Activated CD8-positive, alpha-beta memory T cell treated with anti-CD3 and anti-CD28 coated beads for 36 hours (primary cell): ENCODE data around the gene DUS2. TPM values are rescaled to one million over a fixed set of nuclear protein-coding genes. Genes with fewer than 3 reads are reported as not detected.
"Not testable (repeated sequence)": the region's sequence is repeated elsewhere in the genome, so short reads cannot be mapped to it uniquely, and the experiment has no call there.

Source experiments
- CTCF ChIA-PET: fragments of 350-600 bp; sonication (Branson Sonifier 250); formaldehyde crosslinking; loops from one replicate; lab custom pipeline; 2021; ENCODE audit warnings: antibody characterized with exemption; lab: Charles Lee
- POLR2A ChIA-PET: fragments of 350-600 bp; sonication (Branson Sonifier 250); formaldehyde crosslinking; loops from one replicate; lab custom pipeline; 2021; ENCODE audit warnings: antibody characterized with exemption; lab: Charles Lee
- total RNA-seq, 2 experiments: library from RNA; stranded (reverse); gene quantifications; one replicate each; pipeline ENCODE4 v1.2.3, GENCODE V29; 2021

DUS2 gene
- total RNA-seq, 2 experiments from 2014 or later: 37.1 to 40.3 TPM

DNA sequence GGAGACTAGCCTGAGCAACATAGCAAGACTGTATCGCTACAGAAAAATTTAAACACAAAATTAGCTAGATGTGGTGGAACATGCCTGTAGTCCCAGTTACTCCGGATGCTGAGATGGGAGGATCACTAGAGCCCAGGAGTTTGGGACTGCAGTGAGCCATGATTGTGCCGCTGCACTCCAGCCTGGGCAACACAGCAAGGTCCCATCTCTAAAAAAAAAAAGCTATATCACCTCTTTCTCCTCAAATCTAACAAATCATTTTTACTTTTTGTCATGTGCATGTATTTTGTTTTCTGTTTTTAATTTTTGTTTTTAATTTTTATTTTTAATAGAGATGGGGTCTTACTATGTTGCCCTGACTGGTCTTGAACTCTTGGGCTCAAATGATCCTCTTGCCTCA is 5.9 kb downstream of the DUS2 start:
- ChIA-PET CTCF (interaction anchor here (1.0 kb wide), 1 partner anchor 12 kb away, joined by 3 read pairs; no protein-coding TSS in a partner anchor), POLR2A (no interaction called here)

GRCh38 chr16:68030108-68030507 is 7.0 kb downstream of the DUS2 start:
- CTCF ChIA-PET: interaction anchor here (1.0 kb wide), 1 partner anchor 11 kb away, joined by 3 read pairs; no protein-coding TSS in a partner anchor
- POLR2A ChIA-PET: not testable (repeated sequence)

- POLR2A ChIA-PET: interaction anchor here (0.8 kb wide), 1 partner anchor 148 kb away, joined by 3 read pairs; no protein-coding TSS in a partner anchor
- CTCF ChIA-PET: no interaction called here
Measured at GRCh38 chr16:68031951-68032350, 8.9 kb downstream of the DUS2 start.

DNA sequence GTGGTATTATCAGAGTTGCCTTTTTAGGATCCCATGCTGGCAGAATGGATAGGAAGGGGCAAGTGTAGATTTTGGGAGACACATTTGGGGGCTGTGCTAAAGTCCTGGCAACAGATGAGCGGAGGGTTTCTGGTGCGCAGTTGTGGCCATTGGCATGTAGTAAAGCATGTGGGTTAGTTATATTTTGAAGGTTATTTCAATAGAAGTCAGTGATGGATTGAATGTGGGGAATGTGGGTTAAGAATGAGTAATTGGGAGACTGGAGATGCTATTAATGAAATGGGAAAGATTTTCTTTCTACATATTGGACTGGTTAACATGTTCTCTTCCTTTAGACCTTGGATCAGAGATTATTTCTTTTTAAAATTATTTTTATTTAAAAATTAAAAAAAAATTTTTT is 10.0 kb downstream of the DUS2 start:
- ChIA-PET CTCF (interaction anchor here (0.6 kb wide), 1 partner anchor 706 kb away, joined by 3 read pairs; the partner anchor contains the start of genes KCTD19 and LRRC36), POLR2A (no interaction called here)

- POLR2A ChIA-PET: no interaction called here
- CTCF ChIA-PET: no interaction called here
Measured at GRCh38 chr16:68035227-68035626, 12.1 kb downstream of the DUS2 start.

GRCh38 chr16:68037841-68038597 is 14.9 kb downstream of the DUS2 start:
- POLR2A ChIA-PET: no interaction called here
- CTCF ChIA-PET: interaction anchor here (0.5 kb wide), 1 partner anchor 75 kb away, joined by 3 read pairs; no protein-coding TSS in a partner anchor

DNA sequence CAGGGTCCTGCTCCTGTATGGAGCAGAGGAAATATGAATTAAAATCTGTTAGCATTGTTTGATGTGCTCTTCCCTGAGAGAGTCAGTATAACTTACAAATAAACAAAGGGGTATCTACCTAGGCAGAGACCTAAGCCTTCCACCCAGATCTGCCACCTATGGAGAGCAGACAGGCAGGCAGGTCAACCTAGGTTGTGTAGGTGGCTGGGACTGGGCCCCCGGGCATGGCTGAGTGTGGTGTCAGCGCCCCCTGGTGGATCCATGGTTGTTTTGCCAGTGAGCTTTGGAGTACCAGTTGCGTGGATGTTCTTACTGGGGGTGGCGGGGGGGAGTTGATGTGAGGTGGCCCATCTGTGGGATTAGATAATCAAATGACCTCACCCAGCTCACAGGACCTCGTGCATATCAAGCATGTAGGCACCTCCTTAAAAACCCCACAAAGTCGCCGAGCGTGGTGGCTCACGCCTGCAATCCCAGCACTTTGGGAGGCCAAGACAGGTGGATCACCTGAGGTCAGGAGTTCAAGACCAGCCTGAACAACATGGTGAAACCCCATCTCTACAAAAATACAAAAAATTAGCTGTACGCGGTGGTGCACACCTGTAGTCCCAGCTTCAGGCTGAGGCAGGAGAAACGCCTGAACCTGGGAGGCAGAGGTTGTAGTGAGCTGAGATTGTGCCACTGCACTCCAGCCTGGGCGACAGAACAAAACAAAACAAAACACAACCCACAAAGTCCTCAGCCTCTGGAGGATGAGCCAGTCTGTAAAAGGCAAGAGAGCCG is 17.6 kb downstream of the DUS2 start:
- CTCF ChIA-PET: interaction anchor here (0.6 to 1.7 kb wide), 35 partner anchors 11 to 758 kb away, joined by 3 to 13 read pairs (median 4); partner anchors contain the start of genes DDX28, DPEP2NB, DUS2 and PSMB10

DNA sequence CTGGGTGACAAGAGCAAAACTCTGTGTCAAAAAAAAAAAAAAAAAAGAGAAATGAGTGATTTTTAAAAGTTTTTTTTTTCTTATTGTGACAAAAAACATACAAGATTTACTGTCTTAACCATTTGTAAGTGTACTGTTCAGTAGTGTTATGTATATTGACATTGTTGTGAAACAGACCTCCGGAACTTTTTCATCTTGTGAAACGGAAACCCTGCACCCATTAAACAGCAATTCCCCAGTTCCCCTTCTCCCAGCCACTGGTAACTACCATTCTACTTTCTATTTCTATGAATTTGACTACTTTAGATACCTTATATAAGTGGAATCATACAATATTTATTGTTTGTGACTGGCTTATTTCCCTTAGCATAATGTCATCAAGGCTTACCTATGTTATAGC is 18.7 kb downstream of the DUS2 start:
- CTCF ChIA-PET: interaction anchor here (0.7 to 1.6 kb wide), 2 partner anchors 40 to 760 kb away, joined by 5 to 6 read pairs; no protein-coding TSS in a partner anchor
- POLR2A ChIA-PET: no interaction called here

More for the DNA sequence above, 17.6 kb downstream of the DUS2 start:
- POLR2A ChIA-PET: interaction anchor here (0.6 to 0.9 kb wide), 2 partner anchors 47 to 795 kb away, joined by 3 to 4 read pairs; no protein-coding TSS in a partner anchor

- CTCF ChIA-PET: interaction anchor here (0.7 to 1.0 kb wide), 2 partner anchors 17 to 156 kb away, joined by 3 read pairs; no protein-coding TSS in a partner anchor
Measured at GRCh38 chr16:68046106-68046505, 23.0 kb downstream of the DUS2 start.

DNA sequence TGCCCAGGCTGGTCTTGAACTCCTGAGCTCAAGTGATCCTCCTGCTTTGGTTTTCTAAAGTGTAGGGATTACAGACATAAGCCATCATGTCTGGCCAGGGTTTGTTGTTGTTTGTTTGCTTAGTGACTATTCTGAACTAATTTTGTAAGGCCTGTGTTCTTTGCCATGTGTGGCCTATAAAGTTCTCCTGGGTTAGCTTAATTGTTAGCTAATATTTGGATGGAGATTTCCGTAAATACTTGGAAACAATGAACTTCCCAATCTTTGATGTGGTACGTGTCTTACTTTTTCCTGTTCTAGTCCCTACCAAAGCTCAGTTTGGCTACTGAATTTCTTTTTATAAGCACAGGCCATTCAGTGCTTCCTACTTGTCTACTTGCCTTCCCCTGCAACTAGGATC is 24.9 kb downstream of the DUS2 start:
- CTCF ChIA-PET: interaction anchor here (1.3 kb wide), 1 partner anchor 231 kb away, joined by 3 read pairs; no protein-coding TSS in a partner anchor
- POLR2A ChIA-PET: no interaction called here

More at GRCh38 chr16:68046106-68046505, 23.0 kb downstream of the DUS2 start:
- POLR2A ChIA-PET: no interaction called here

GRCh38 chr16:68049449-68049848 is 26.4 kb downstream of the DUS2 start:
- CTCF ChIA-PET: no interaction called here
- POLR2A ChIA-PET: no interaction called here

- POLR2A ChIA-PET: no interaction called here
- CTCF ChIA-PET: no interaction called here
Measured at GRCh38 chr16:68055395-68055794, 32.3 kb downstream of the DUS2 start.

- POLR2A ChIA-PET: no interaction called here
- CTCF ChIA-PET: no interaction called here
Measured at GRCh38 chr16:68059804-68060203, 36.7 kb downstream of the DUS2 start.

- CTCF ChIA-PET: interaction anchor here (1.2 to 1.6 kb wide), 3 partner anchors 21 to 176 kb away, joined by 3 to 4 read pairs (median 4); partner anchors contain the start of gene NFATC3
- POLR2A ChIA-PET: interaction anchor here (0.9 kb wide), 1 partner anchor 9 kb away, joined by 3 read pairs; no protein-coding TSS in a partner anchor
Measured at GRCh38 chr16:68061396-68061795, 38.3 kb downstream of the DUS2 start.

DNA sequence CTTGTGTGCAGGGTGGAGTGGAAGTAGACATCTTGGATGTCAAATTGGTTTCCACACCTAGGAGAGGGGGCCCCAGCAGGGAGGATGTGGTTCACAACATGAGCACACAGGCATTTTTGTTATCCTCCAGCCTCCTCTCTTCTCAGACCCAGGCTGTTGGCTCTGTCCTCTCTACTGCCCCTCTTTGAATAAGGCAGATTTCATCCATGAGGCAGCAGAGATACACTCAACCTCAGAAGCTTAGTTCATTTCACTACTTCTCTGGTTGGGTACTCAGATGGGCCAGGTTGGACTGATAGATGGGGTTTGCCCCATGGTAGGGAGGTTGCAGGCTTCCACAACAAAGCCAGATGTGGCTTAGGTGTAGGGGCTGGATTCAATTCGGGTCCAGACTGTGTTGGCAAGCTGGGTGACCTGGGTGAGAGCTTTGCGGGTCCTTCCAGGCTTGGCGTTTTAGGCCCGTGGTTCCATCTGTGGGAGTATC is 39.9 kb downstream of the DUS2 start:
- CTCF ChIA-PET: interaction anchor here (0.5 to 2.9 kb wide), 9 partner anchors 8 to 179 kb away, joined by 3 to 14 read pairs (median 3); partner anchors contain the start of gene NRN1L
- POLR2A ChIA-PET: interaction anchor here (0.6 to 0.7 kb wide), 2 partner anchors 17 to 486 kb away, joined by 4 to 5 read pairs; no protein-coding TSS in a partner anchor

DNA sequence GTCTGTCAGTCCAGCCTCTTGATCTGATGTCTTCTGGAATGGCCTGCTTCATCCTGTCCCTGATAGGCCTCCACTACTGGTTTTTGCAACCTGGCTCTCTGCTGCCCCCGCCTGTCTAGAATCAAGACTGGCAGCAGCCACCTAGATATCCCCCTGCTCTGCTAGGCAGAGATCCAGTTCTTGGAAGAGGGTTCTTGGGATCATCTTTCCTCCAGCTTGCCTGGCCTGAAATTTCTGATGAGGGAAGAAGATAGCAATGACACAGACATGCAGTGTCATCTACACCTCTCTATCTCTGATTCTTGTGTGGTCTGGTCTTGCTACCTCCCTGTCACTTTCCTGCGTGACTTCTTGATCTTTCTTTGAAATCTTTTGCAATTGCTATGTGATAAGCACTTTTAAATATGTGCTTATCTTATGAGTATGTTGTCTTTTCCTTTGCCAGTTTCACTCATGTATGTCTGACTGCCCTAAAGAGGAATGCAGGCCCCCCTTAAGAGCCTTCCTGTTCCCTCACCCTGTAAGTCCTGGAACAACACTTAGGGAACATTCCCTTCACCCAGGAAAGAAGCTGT is 41.8 kb downstream of the DUS2 start:
- POLR2A ChIA-PET: interaction anchor here (0.6 to 0.7 kb wide), 3 partner anchors 102 to 179 kb away, joined by 3 to 7 read pairs (median 5); no protein-coding TSS in a partner anchor
- CTCF ChIA-PET: interaction anchor here (0.6 to 2.9 kb wide), 12 partner anchors 9 to 1207 kb away, joined by 3 to 14 read pairs (median 4); partner anchors contain the start of genes C16orf86, DDX28 and DUS2

DNA sequence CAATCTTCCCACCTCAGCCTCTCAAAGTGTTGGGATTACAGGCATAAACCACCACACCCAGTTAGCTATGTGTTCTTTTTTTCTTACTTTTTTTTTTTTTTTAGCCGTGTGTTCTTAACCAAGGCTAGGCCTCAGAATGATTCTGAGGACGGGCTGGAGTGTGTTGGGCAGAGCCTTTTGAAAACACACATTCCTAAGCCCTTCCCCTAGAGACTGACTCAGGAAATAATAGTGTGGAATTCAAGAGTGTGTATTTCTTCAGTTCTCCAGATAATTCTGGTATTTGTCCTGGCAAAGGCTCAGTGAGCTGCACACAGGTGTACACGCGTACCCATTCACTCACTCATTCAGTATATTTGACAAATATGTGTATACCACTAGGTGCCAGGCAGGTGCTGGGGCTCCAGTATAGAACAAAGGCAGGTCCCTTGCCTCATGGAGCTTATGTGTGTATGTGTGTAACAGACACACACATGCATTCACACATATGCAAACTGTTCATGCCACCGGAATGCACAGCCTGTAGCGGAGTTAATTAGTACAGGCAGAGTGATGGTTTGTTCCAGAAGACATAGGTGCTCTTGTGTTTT is 42.7 kb downstream of the DUS2 start:
- ChIA-PET CTCF (interaction anchor here (0.7 to 1.9 kb wide), 6 partner anchors 11 to 399 kb away, joined by 3 to 6 read pairs (median 4); partner anchors contain the start of gene C16orf86), POLR2A (interaction anchor here (0.6 to 0.7 kb wide), 3 partner anchors 103 to 179 kb away, joined by 3 to 7 read pairs (median 5); no protein-coding TSS in a partner anchor)

DNA sequence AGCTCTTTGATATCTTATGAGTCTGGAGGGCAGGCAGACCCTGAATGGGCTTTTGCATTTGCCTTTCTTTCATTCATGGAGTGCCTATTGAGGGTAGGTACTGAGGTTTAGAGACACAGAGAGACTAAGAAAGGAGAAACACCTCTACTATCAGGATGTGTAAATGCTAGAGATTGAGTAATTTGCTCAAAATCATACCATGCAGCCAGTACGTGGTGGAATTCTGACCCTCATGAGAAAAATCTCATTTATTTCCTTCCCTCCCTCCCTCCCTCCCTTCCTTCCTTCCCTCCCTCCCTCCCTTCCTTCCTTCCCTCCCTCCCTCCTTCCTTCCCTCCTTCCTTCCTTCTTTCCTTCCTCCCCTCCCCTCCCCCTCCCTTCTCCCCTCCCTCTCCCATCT is 43.7 kb downstream of the DUS2 start:
- CTCF ChIA-PET: interaction anchor here (1.9 kb wide), 1 partner anchor 124 kb away, joined by 6 read pairs; no protein-coding TSS in a partner anchor
- POLR2A ChIA-PET: no interaction called here
